Mesenchymal stem cell (in vitro differentiated cells and primary cell): ENCODE measurements around the gene BPIFB6.

ENCODE experiments used
- DNase-seq: peaks from one replicate; pipeline ENCODE4 v3.0.0-alpha.2; 2013
- H2AFZ ChIP-seq: one replicate; pipeline ENCODE4 v1.6.1; 2013; ENCODE audit warnings: low read depth, mild to moderate bottlenecking, control low read depth, inconsistent platforms, low read length, moderate library complexity
- H2AK5ac ChIP-seq: 2 replicates; pipeline ENCODE4 v1.6.1; 2013; ENCODE audit warnings: low read length, moderate library complexity, mild to moderate bottlenecking, inconsistent platforms; ENCODE audit not compliant: severe bottlenecking
- H2BK120ac ChIP-seq: one replicate; pipeline ENCODE4 v1.6.1; 2013; ENCODE audit warnings: low read depth, mild to moderate bottlenecking, inconsistent platforms, low read length, moderate library complexity
- H2BK12ac ChIP-seq, 2 experiments: one replicate each; pipeline ENCODE4 v1.6.1; 2013; ENCODE audit warnings: inconsistent platforms in 2 of 2, low read length in 2 of 2, mild to moderate bottlenecking in 2 of 2, moderate library complexity in 2 of 2, control low read depth in 1 of 2
- H2BK15ac ChIP-seq: one replicate; pipeline ENCODE4 v1.6.1; 2013; ENCODE audit warnings: mild to moderate bottlenecking, low read depth, inconsistent platforms; ENCODE audit not compliant: poor library complexity, severe bottlenecking
- H2BK5ac ChIP-seq: 2 replicates; pipeline ENCODE4 v1.6.1; 2013; ENCODE audit warnings: low read depth, mild to moderate bottlenecking, low read length, control low read depth, inconsistent platforms; ENCODE audit not compliant: poor library complexity, severe bottlenecking
- H3K14ac ChIP-seq, 2 experiments: one replicate each; pipeline ENCODE4 v1.6.1; 2013; ENCODE audit warnings: inconsistent platforms in 2 of 2, low read length in 2 of 2, control low read depth in 1 of 2, mild to moderate bottlenecking in 1 of 2, moderate library complexity in 1 of 2
- H3K18ac ChIP-seq, 2 experiments: one replicate each; pipeline ENCODE4 v1.6.1; 2013; ENCODE audit warnings: inconsistent platforms in 2 of 2, low read length in 2 of 2, control low read depth in 1 of 2, low read depth in 1 of 2, mild to moderate bottlenecking in 1 of 2
- H3K23ac ChIP-seq, 2 experiments: one replicate each; pipeline ENCODE4 v1.6.1; 2013; ENCODE audit warnings: inconsistent platforms in 2 of 2, low read length in 2 of 2, mild to moderate bottlenecking in 2 of 2, moderate library complexity in 2 of 2, control low read depth in 1 of 2
- H3K27ac ChIP-seq: 2 replicates; pipeline ENCODE4 v1.5.1; 2013; ENCODE audit warnings: mild to moderate bottlenecking, moderate library complexity, low read length, control low read depth, inconsistent platforms; ENCODE audit not compliant: poor library complexity, severe bottlenecking
- H3K27me3 ChIP-seq, 2 experiments: 2 replicates each; pipeline versions ENCODE4 v1.6.1 to v1.7.0; 2013; ENCODE audit warnings: low read length in 2 of 2, mild to moderate bottlenecking in 2 of 2, moderate library complexity in 2 of 2, control low read depth in 1 of 2, inconsistent platforms in 1 of 2; ENCODE audit not compliant: control insufficient read depth in 1 of 2, insufficient read depth in 1 of 2
- H3K36me3 ChIP-seq, 2 experiments: 2 replicates each; pipeline versions ENCODE4 v1.6.1 to v1.7.0; 2013; ENCODE audit warnings: low read length in 2 of 2, control low read depth in 1 of 2, inconsistent platforms in 1 of 2, low read depth in 1 of 2, mild to moderate bottlenecking in 1 of 2; ENCODE audit not compliant: insufficient read depth in 2 of 2, control insufficient read depth in 1 of 2
- H3K4ac ChIP-seq, 2 experiments: one replicate each; pipeline ENCODE4 v1.6.1; 2013; ENCODE audit warnings: inconsistent platforms in 2 of 2, low read length in 2 of 2, mild to moderate bottlenecking in 2 of 2, moderate library complexity in 2 of 2, control low read depth in 1 of 2, low read depth in 1 of 2
- H3K4me1 ChIP-seq: 2 replicates; pipeline ENCODE4 v1.6.1; 2013; ENCODE audit warnings: low read depth, low read length, control low read depth; ENCODE audit not compliant: control insufficient read depth, insufficient read depth
- H3K4me2 ChIP-seq: 2 replicates; pipeline ENCODE4 v1.6.1; 2013; ENCODE audit warnings: low read length, mild to moderate bottlenecking, inconsistent platforms; ENCODE audit not compliant: poor library complexity, severe bottlenecking
- H3K4me3 ChIP-seq, 2 experiments: 2 replicates each; pipeline versions ENCODE4 v1.5.1 to v1.7.0; 2013; ENCODE audit warnings: low read length in 2 of 2, mild to moderate bottlenecking in 2 of 2, control low read depth in 1 of 2, low read depth in 1 of 2; ENCODE audit not compliant: insufficient read depth in 1 of 2
- H3K79me1 ChIP-seq: replicated peaks from 2 replicates; pipeline ENCODE4 v1.6.1; 2013; ENCODE audit warnings: mild to moderate bottlenecking, control low read depth, low read length, inconsistent platforms; ENCODE audit not compliant: poor library complexity, severe bottlenecking
- H3K9ac ChIP-seq: 2 replicates; pipeline ENCODE4 v1.7.0; 2013; ENCODE audit warnings: mild to moderate bottlenecking, low read length, moderate library complexity
- H3K9me3 ChIP-seq: 2 replicates; pipeline ENCODE4 v1.7.0; 2013; ENCODE audit warnings: mild to moderate bottlenecking, low read length; ENCODE audit not compliant: control insufficient read depth
- H4K8ac ChIP-seq: one replicate; pipeline ENCODE4 v1.6.1; 2013; ENCODE audit warnings: inconsistent platforms, mild to moderate bottlenecking, low read length, moderate library complexity
- H4K91ac ChIP-seq: one replicate; pipeline ENCODE4 v1.6.1; 2013; ENCODE audit warnings: mild to moderate bottlenecking, low read length, inconsistent platforms
- WGBS: methylation state at CpG from one replicate; pipeline ENCODE4 v1.1.7; 2013; ENCODE audit warnings: mixed read lengths; 5-methylcytosine and 5-hydroxymethylcytosine counted together

BPIFB6 gene

GRCh38 chr20:33064572-33065287, 33.3 kb downstream of the BPIFB6 start:
- no peaks in the 10 kb centered on the region for H3K4me1 ChIP-seq
- H3K4me3 ChIP-seq: no peak overlapping the region
- no peak overlapping the region for H2BK15ac ChIP-seq
- H3K27me3 ChIP-seq: peaks cover 9 to 49% of the 10 kb centered on the region in 2 experiments
- no peak overlapping the region for H3K14ac ChIP-seq
- H2BK5ac ChIP-seq: no peak overlapping the region
- no peak overlapping the region for H3K18ac ChIP-seq
- H2AFZ ChIP-seq: no peak overlapping the region
- no peaks in the 10 kb centered on the region for H3K9me3 ChIP-seq
- WGBS: 86% methylated on average over 11 of the region's 11 CpGs
- H4K8ac ChIP-seq: no peak overlapping the region
- DNase-seq: no peak
- no peak overlapping the region for H3K9ac ChIP-seq
- H3K4me2 ChIP-seq: no peak overlapping the region
- H2AK5ac ChIP-seq: no peak overlapping the region
- no peak overlapping the region for H3K4ac ChIP-seq
- H3K27ac ChIP-seq: no peak overlapping the region
- H3K79me1 ChIP-seq: no peaks in the 10 kb centered on the region
- H4K91ac ChIP-seq: no peak overlapping the region
- H2BK12ac ChIP-seq: no peak overlapping the region
- no peak overlapping the region for H3K23ac ChIP-seq
- H3K36me3 ChIP-seq: no peaks in the 10 kb centered on the region
- no peak overlapping the region for H2BK120ac ChIP-seq

DNA sequence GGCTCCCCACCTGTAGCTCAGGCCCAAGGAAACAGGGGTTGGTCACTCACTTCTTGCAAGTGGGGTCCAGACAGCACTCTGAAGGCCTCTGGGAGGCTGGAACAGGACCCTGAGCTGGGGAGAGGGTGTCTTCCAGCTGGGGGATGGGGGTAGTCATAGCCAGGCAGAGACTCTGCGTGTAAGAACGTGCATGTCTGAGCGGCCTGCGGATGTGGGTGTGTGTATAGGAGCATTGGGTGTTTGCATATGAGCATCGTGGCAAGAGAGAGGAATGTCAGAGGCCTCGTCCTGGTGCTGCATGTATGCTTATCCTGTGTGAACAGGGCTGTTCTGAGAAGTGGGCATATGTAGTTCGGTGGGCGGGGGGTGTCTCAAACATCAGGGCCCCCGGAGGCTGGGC, 34.3 kb downstream of the BPIFB6 start:
- Histone ChIP-seq H3K4me1 (no peaks in the 10 kb centered on the region), H3K4me3 (no peak overlapping the region), H4K91ac (no peak overlapping the region)

DNA sequence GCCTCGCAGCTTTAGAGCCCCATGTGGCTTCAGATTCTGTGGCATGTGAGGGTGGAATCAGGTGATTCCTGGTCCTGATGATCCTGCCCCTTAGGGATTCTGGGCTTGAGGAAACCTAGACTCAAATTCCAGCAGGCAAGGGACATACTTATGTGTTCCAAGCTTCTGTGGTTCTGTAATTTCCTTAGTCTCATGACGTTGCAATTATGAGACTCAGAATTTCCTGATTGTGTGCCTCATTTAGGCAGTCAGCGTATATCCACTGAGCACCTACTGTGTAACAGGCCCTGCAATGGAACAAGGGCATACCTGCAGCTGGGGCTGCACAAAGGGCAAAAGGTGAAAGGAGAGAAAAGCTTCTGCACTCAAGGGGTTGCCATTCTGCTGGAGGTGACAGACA, 36.4 kb downstream of the BPIFB6 start:
- H3K36me3 ChIP-seq: no peaks in the 10 kb centered on the region
- no peak overlapping the region for H3K4me3 ChIP-seq
- H3K14ac ChIP-seq: no peak overlapping the region
- no peak overlapping the region for H3K4ac ChIP-seq
- no peak overlapping the region for H2BK12ac ChIP-seq
- H3K27me3 ChIP-seq: peaks cover 9 to 72% of the 10 kb centered on the region in 2 experiments
- H3K23ac ChIP-seq: no peak overlapping the region
- H4K91ac ChIP-seq: no peak overlapping the region
- H3K9me3 ChIP-seq: peaks cover 5% of the 10 kb centered on the region
- H2AK5ac ChIP-seq: no peak overlapping the region
- no peaks in the 10 kb centered on the region for H3K79me1 ChIP-seq
- H4K8ac ChIP-seq: no peak overlapping the region
- H2BK120ac ChIP-seq: no peak overlapping the region
- no peak overlapping the region for H2BK5ac ChIP-seq
- H2BK15ac ChIP-seq: no peak overlapping the region
- H3K4me1 ChIP-seq: no peaks in the 10 kb centered on the region
- no peak overlapping the region for H3K27ac ChIP-seq
- no peak overlapping the region for H2AFZ ChIP-seq
- H3K9ac ChIP-seq: no peak overlapping the region
- no peak overlapping the region for H3K4me2 ChIP-seq
- 83% methylated on average over 3 of the region's 3 CpGs for WGBS
- no peak for DNase-seq
- no peak overlapping the region for H3K18ac ChIP-seq

More for the DNA sequence above, 34.3 kb downstream of the BPIFB6 start:
- Histone ChIP-seq H2AK5ac (no peak overlapping the region), H4K8ac (no peak overlapping the region), H3K23ac (no peak overlapping the region), H3K27ac (no peak overlapping the region), H2BK15ac (no peak overlapping the region), H3K27me3 (peaks cover 10 to 54% of the 10 kb centered on the region in 2 experiments), H3K9me3 (no peaks in the 10 kb centered on the region), H2BK120ac (no peak overlapping the region), H3K14ac (no peak overlapping the region), H3K4ac (no peak overlapping the region), H2BK5ac (no peak overlapping the region), H3K18ac (no peak overlapping the region), H3K36me3 (no peaks in the 10 kb centered on the region), H3K9ac (no peak overlapping the region), H3K4me2 (no peak overlapping the region), H2BK12ac (no peak overlapping the region), H3K79me1 (no peaks in the 10 kb centered on the region), H2AFZ (no peak overlapping the region)
- WGBS: 71% methylated on average over 9 of the region's 9 CpGs
- DNase-seq: no peak

- Histone ChIP-seq H4K91ac (no peak overlapping the region), H2AFZ (no peak overlapping the region), H3K79me1 (no peaks in the 10 kb centered on the region), H3K18ac (no peak overlapping the region), H3K23ac (no peak overlapping the region), H2AK5ac (no peak overlapping the region), H3K4me3 (no peak overlapping the region), H3K4ac (no peak overlapping the region), H3K14ac (no peak overlapping the region), H3K4me1 (no peaks in the 10 kb centered on the region), H2BK12ac (no peak overlapping the region), H2BK5ac (no peak overlapping the region), H2BK15ac (no peak overlapping the region), H4K8ac (no peak overlapping the region), H3K36me3 (no peaks in the 10 kb centered on the region), H3K4me2 (no peak overlapping the region), H3K9ac (no peak overlapping the region), H3K27ac (no peak overlapping the region), H2BK120ac (no peak overlapping the region), H3K9me3 (peaks cover 5% of the 10 kb centered on the region), H3K27me3 (peaks cover 7 to 72% of the 10 kb centered on the region in 2 experiments)
- DNase-seq: no peak
- 59% methylated on average over 12 of the region's 12 CpGs for WGBS
These were observed 36.9 kb downstream of the BPIFB6 start for GRCh38 chr20:33068251-33068939.
